ENCODE results near the gene TESK2. TPM values are rescaled to one million over a fixed set of nuclear protein-coding genes. Genes with fewer than 3 reads are reported as not detected.

TESK2 gene
- total RNA-seq, 1 donor from 2014 or later: 14.9 TPM

- Mint-ChIP-seq H3K4me1 (peaks cover 3% of the 10 kb centered on the region), H3K27ac (no peak overlapping the region), H3K27me3 (ENCODE audit: insufficient read depth, low read depth) (peaks cover 4% of the 10 kb centered on the region), H3K36me3 (no peaks in the 10 kb centered on the region), H3K4me3 (no peak overlapping the region), H3K9me3 (no peaks in the 10 kb centered on the region)
- Histone ChIP-seq H3K4me2 (no peak overlapping the region), H3K9me3 (ENCODE audit: low read depth) (no peaks in the 10 kb centered on the region), H2AFZ (replicated peaks) (no peak overlapping the region), H3K9ac (no peak overlapping the region), H4K20me1 (ENCODE audit: low read depth) (no peaks in the 10 kb centered on the region), H3F3A (ENCODE audit: low read depth) (no peaks in the 10 kb centered on the region), H3K4me3 (no peak overlapping the region), H3K79me2 (ENCODE audit: low read depth) (no peaks in the 10 kb centered on the region), H3K4me1 (no peaks in the 10 kb centered on the region), H3K27me3 (no peaks in the 10 kb centered on the region), H3K36me3 (no peaks in the 10 kb centered on the region), H3K27ac (no peak overlapping the region)
- TF ChIP-seq EZH2phosphoT487 (IDR thresholded peaks at IDR 0.05) (no peak), EZH2 (IDR thresholded peaks at IDR 0.05) (no peak), CTCF (IDR thresholded peaks at IDR 0.05) (no peak)
- DNase-seq (ENCODE audit: low spot score): no peak
Measured at GRCh38 chr1:45381243-45381642, 109.7 kb downstream of the TESK2 start.

- no peak overlapping the region for H3K27ac Mint-ChIP-seq
- no peak for DNase-seq (ENCODE audit: low spot score)
- TF ChIP-seq CTCF (IDR thresholded peaks at IDR 0.05) (no peak), EZH2 (IDR thresholded peaks at IDR 0.05) (no peak), EZH2phosphoT487 (IDR thresholded peaks at IDR 0.05) (no peak)
- Histone ChIP-seq H3K4me2 (no peak overlapping the region), H3K9me3 (ENCODE audit: low read depth) (no peaks in the 10 kb centered on the region), H3K27me3 (no peaks in the 10 kb centered on the region), H3F3A (ENCODE audit: low read depth) (no peaks in the 10 kb centered on the region), H3K9ac (no peak overlapping the region), H3K79me2 (ENCODE audit: low read depth) (no peaks in the 10 kb centered on the region), H2AFZ (replicated peaks) (no peak overlapping the region), H3K36me3 (no peaks in the 10 kb centered on the region), H3K27ac (no peak overlapping the region), H3K4me1 (no peaks in the 10 kb centered on the region), H4K20me1 (ENCODE audit: low read depth) (no peaks in the 10 kb centered on the region), H3K4me3 (no peak overlapping the region)
- no peaks in the 10 kb centered on the region for H3K36me3 Mint-ChIP-seq
- H3K4me1 Mint-ChIP-seq: peaks cover 3% of the 10 kb centered on the region
- no peak overlapping the region for H3K4me3 Mint-ChIP-seq
- no peaks in the 10 kb centered on the region for H3K9me3 Mint-ChIP-seq
- peaks cover 4% of the 10 kb centered on the region for H3K27me3 Mint-ChIP-seq (ENCODE audit: insufficient read depth, low read depth)
Measured at GRCh38 chr1:45380730-45381129, 110.2 kb downstream of the TESK2 start.

- peaks cover 3% of the 10 kb centered on the region for H3K4me1 Mint-ChIP-seq
Measured at GRCh38 chr1:45380125-45380524, 110.8 kb downstream of the TESK2 start.

More at GRCh38 chr1:45380125-45380524, 110.8 kb downstream of the TESK2 start:
- Histone ChIP-seq H3K27ac (no peak overlapping the region), H3K36me3 (no peaks in the 10 kb centered on the region), H3K79me2 (ENCODE audit: low read depth) (no peaks in the 10 kb centered on the region), H3K27me3 (no peaks in the 10 kb centered on the region), H3F3A (ENCODE audit: low read depth) (no peaks in the 10 kb centered on the region), H3K4me1 (no peaks in the 10 kb centered on the region), H4K20me1 (ENCODE audit: low read depth) (no peaks in the 10 kb centered on the region), H3K4me3 (no peak overlapping the region), H2AFZ (replicated peaks) (no peak overlapping the region), H3K9ac (no peak overlapping the region), H3K4me2 (no peak overlapping the region), H3K9me3 (ENCODE audit: low read depth) (no peaks in the 10 kb centered on the region)
- Mint-ChIP-seq H3K27me3 (ENCODE audit: insufficient read depth, low read depth) (peaks cover 4% of the 10 kb centered on the region), H3K36me3 (no peaks in the 10 kb centered on the region), H3K27ac (no peak overlapping the region), H3K4me3 (no peak overlapping the region), H3K9me3 (no peaks in the 10 kb centered on the region)
- TF ChIP-seq CTCF (IDR thresholded peaks at IDR 0.05) (no peak), EZH2 (IDR thresholded peaks at IDR 0.05) (no peak), EZH2phosphoT487 (IDR thresholded peaks at IDR 0.05) (no peak)
- no peak for DNase-seq (ENCODE audit: low spot score)
